Bronchial epithelial cell (primary cell): ENCODE results near the gene PIMREG. TPM values are rescaled to one million over a fixed set of nuclear protein-coding genes. Genes with fewer than 3 reads are reported as not detected.
A peak's percentile ranks its signal among the peaks of the same experiment; 100 is the strongest.

Experiments used
- DNase-seq: peaks from one replicate; pipeline ENCODE4 v3.0.0-alpha.2; 2010; ENCODE audit warnings: low read depth
- FAIRE-seq: peaks from 2 replicates; lab custom pipeline; 2011; peaks lifted over from hg19 to GRCh38; lab: Jason Lieb, UNC
- H3K27me3 ChIP-seq: 2 replicates; pipeline ENCODE4 v1.5.1; 2011; ENCODE audit warnings: low read length; ENCODE audit not compliant: control insufficient read depth, insufficient read depth
- H3K36me3 ChIP-seq: 2 replicates; pipeline ENCODE4 v1.5.1; 2011; ENCODE audit warnings: low read length; ENCODE audit not compliant: control insufficient read depth, insufficient read depth
- H3K4me3 ChIP-seq: 2 replicates; pipeline ENCODE4 v1.5.1; 2011; ENCODE audit warnings: mild to moderate bottlenecking, low read depth, low read length, control low read depth
- CTCF ChIP-seq: IDR thresholded peaks from 2 replicates; pipeline ENCODE4 v1.5.1; 2011; ENCODE audit warnings: mild to moderate bottlenecking, moderate library complexity, low read length, control low read depth, inconsistent platforms; ENCODE audit not compliant: insufficient read depth, severe bottlenecking
- total RNA-seq: library from RNA; depleted of rRNA; stranded (reverse); fragments of >200 nt; gene quantifications from 2 replicates; pipeline ENCODE4 v1.2.1, GENCODE V29; 2014

Gene PIMREG
- total RNA-seq, 1 donor from 2014 or later = 0.26 TPM

GRCh38 chr17:6456321-6456720 is 12.1 kb downstream of the PIMREG start:
- no peak for TF ChIP-seq CTCF
- DNase-seq (no peak), FAIRE-seq (peak; percentile 73)
- Histone ChIP-seq H3K36me3 (peaks cover 14% of the 10 kb centered on the region), H3K27me3 (no peaks in the 10 kb centered on the region), H3K4me3 (no peak overlapping the region)

- TF ChIP-seq CTCF = no peak
- peaks cover 17% of the 10 kb centered on the region for H3K36me3 ChIP-seq
- H3K27me3 ChIP-seq = no peaks in the 10 kb centered on the region
- peak; percentile 47 for DNase-seq
- peak; percentile 43 for FAIRE-seq
- no peak overlapping the region for H3K4me3 ChIP-seq
Measured at GRCh38 chr17:6456914-6457687, 12.8 kb downstream of the PIMREG start.

- TF ChIP-seq CTCF = no peak
- Histone ChIP-seq H3K4me3 (no peak overlapping the region), H3K36me3 (peaks cover 17% of the 10 kb centered on the region), H3K27me3 (no peaks in the 10 kb centered on the region)
- no peak for DNase-seq
- FAIRE-seq = peak; percentile 83
Measured at GRCh38 chr17:6457688-6458459, 13.6 kb downstream of the PIMREG start.

GRCh38 chr17:6458460-6458950 is 14.2 kb downstream of the PIMREG start:
- H3K27me3 ChIP-seq = no peaks in the 10 kb centered on the region
- peaks cover 22% of the 10 kb centered on the region for H3K36me3 ChIP-seq
- FAIRE-seq (no peak), DNase-seq (no peak)
- TF ChIP-seq CTCF = no peak
- no peak overlapping the region for H3K4me3 ChIP-seq

- no peak for TF ChIP-seq CTCF
- H3K36me3 ChIP-seq = peaks cover 30% of the 10 kb centered on the region
- peak; percentile 28 for FAIRE-seq
- no peak overlapping the region for H3K4me3 ChIP-seq
- H3K27me3 ChIP-seq = no peaks in the 10 kb centered on the region
- no peak for DNase-seq
Measured at GRCh38 chr17:6460531-6461161, 16.4 kb downstream of the PIMREG start.
